SK-N-SH treated with all-trans-retinoic acid at 6 μM for 48 hours (cell line): ENCODE measurements around the gene NXPE2.

Source experiments
- ATAC-seq: fragments of 200-7000 bp; cut with Tn5 transposase; 3 replicates; pipeline ENCODE4 v1.9.1; 2020; ENCODE audit warnings: mild to moderate bottlenecking, moderate library complexity
- ARNTL ChIP-seq: fragments of 450-650 bp; formaldehyde crosslinking; IDR thresholded peaks from 2 replicates; pipeline ENCODE4 v1.5.0; 2020; ENCODE audit warnings: low read depth, mild to moderate bottlenecking, moderate library complexity, borderline replicate concordance
- BACH2 ChIP-seq: fragments of 250-450 bp; sonication (Bioruptor Pico); IDR thresholded peaks from 2 replicates; pipeline ENCODE4 v1.9.0; 2021; ENCODE audit warnings: mild to moderate bottlenecking, borderline replicate concordance
- CSDC2 ChIP-seq: fragments of 250-450 bp; sonication (Bioruptor Pico); IDR thresholded peaks from 2 replicates; pipeline ENCODE4 v1.5.0; 2020; ENCODE audit warnings: mild to moderate bottlenecking, moderate library complexity
- ESRRG ChIP-seq: fragments of 250-450 bp; sonication (Bioruptor Pico); IDR thresholded peaks from 2 replicates; pipeline ENCODE4 v1.6.1; 2021; ENCODE audit warnings: mild to moderate bottlenecking
- GLIS3 ChIP-seq: fragments of 250-450 bp; sonication (Bioruptor Pico); IDR thresholded peaks from 2 replicates; pipeline ENCODE4 v1.5.0; 2020; ENCODE audit warnings: mild to moderate bottlenecking, moderate library complexity
- ISL1 ChIP-seq: fragments of 250-450 bp; sonication (Bioruptor Pico); IDR thresholded peaks from 2 replicates; pipeline ENCODE4 v2.1.2; 2022; ENCODE audit warnings: mild to moderate bottlenecking, moderate library complexity
- OSR1 ChIP-seq: fragments of 250-450 bp; sonication (Bioruptor Pico); IDR thresholded peaks from 2 replicates; pipeline ENCODE4 v1.8.0; 2022; ENCODE audit warnings: moderate library complexity, mild to moderate bottlenecking, inconsistent platforms
- PPARA ChIP-seq: fragments of 250-450 bp; sonication (Bioruptor Pico); IDR thresholded peaks from 2 replicates; pipeline ENCODE4 v1.5.0; 2020; ENCODE audit warnings: mild to moderate bottlenecking, borderline replicate concordance
- RARB ChIP-seq: fragments of 250-450 bp; sonication (Bioruptor Pico); IDR thresholded peaks from 2 replicates; pipeline ENCODE4 v1.8.0; 2021; ENCODE audit warnings: mild to moderate bottlenecking, moderate library complexity
- SNAI2 ChIP-seq: fragments of 250-450 bp; sonication (Bioruptor Pico); IDR thresholded peaks from 2 replicates; pipeline ENCODE4 v1.5.0; 2020; ENCODE audit warnings: mild to moderate bottlenecking, moderate library complexity
- TCF4 ChIP-seq: fragments of 250-450 bp; sonication (Bioruptor Pico); IDR thresholded peaks from 2 replicates; pipeline ENCODE4 v1.8.0; 2021; ENCODE audit warnings: mild to moderate bottlenecking, moderate library complexity, borderline replicate concordance
- TOX ChIP-seq: fragments of 250-450 bp; sonication (Bioruptor Pico); IDR thresholded peaks from 2 replicates; pipeline ENCODE4 v1.8.0; 2021; ENCODE audit warnings: mild to moderate bottlenecking, moderate library complexity, borderline replicate concordance
- ZC3H10 ChIP-seq: fragments of 250-450 bp; sonication (Bioruptor Pico); IDR thresholded peaks from 2 replicates; pipeline ENCODE4 v1.5.1; 2021; ENCODE audit warnings: mild to moderate bottlenecking, moderate library complexity
- ZFP3 ChIP-seq: fragments of 250-450 bp; sonication (Bioruptor Pico); IDR thresholded peaks from 2 replicates; pipeline ENCODE4 v1.5.0; 2020; ENCODE audit warnings: mild to moderate bottlenecking, moderate library complexity
- ZFP30 ChIP-seq: fragments of 450-650 bp; formaldehyde crosslinking; IDR thresholded peaks from 2 replicates; pipeline ENCODE4 v1.5.0; 2022; ENCODE audit warnings: mild to moderate bottlenecking, moderate library complexity
- ZNF565 ChIP-seq: fragments of 450-650 bp; formaldehyde crosslinking; conservative IDR thresholded peaks from 2 replicates; pipeline ENCODE4 v1.5.0; 2020; ENCODE audit warnings: low read depth, mild to moderate bottlenecking, moderate library complexity
- ZNF70 ChIP-seq: fragments of 450-650 bp; formaldehyde crosslinking; IDR thresholded peaks from 2 replicates; pipeline ENCODE4 v1.5.0; 2020; ENCODE audit warnings: mild to moderate bottlenecking, moderate library complexity
- ZNF8 ChIP-seq: fragments of 450-650 bp; formaldehyde crosslinking; IDR thresholded peaks from 2 replicates; pipeline ENCODE4 v1.5.0; 2020; ENCODE audit warnings: mild to moderate bottlenecking, moderate library complexity
- TF ChIP-seq, protein P1 (sequence below): fragments of 250-450 bp; sonication (Bioruptor Pico); IDR thresholded peaks from 2 replicates; pipeline ENCODE4 v1.8.0; 2021; ENCODE audit warnings: low read depth, mild to moderate bottlenecking, moderate library complexity, borderline replicate concordance
- TF ChIP-seq, protein P2 (sequence below): fragments of 250-450 bp; sonication (Bioruptor Pico); IDR thresholded peaks from 2 replicates; pipeline ENCODE4 v1.5.0; 2020; ENCODE audit warnings: mild to moderate bottlenecking, moderate library complexity
- TF ChIP-seq, protein P3 (sequence below): fragments of 250-450 bp; sonication (Bioruptor Pico); IDR thresholded peaks from 2 replicates; pipeline ENCODE4 v1.5.1; 2021; ENCODE audit warnings: mild to moderate bottlenecking, moderate library complexity
- TF ChIP-seq, protein P4 (sequence below): fragments of 250-450 bp; sonication (Bioruptor Pico); IDR thresholded peaks from 2 replicates; pipeline ENCODE4 v1.8.0; 2020; ENCODE audit warnings: mild to moderate bottlenecking, moderate library complexity, borderline replicate concordance

NXPE2 gene

DNA sequence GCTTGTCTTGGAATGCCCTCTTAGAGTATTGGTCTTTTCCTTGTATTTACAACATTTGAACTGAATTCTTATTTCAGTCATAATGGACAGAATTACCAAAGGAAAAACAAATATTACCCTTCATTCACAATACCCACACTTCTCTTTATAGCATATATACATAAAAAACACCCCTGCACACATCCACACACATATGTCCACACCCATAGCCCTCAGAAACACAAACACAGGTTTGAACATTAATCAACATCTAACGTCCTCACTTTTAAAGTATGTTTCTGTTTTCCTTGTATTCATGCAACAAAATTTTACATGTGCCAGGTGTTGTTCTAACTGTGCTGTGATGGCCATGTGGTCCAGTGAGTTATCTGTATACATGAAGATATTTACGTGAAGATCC, 11.6 kb upstream of the NXPE2 start:
- no peak for TF ChIP-seq ZNF565 (CRISPR knock-in tag)
- no peak for TF ChIP-seq ISL1 (CRISPR knock-in tag)
- no peak for ATAC-seq

DNA sequence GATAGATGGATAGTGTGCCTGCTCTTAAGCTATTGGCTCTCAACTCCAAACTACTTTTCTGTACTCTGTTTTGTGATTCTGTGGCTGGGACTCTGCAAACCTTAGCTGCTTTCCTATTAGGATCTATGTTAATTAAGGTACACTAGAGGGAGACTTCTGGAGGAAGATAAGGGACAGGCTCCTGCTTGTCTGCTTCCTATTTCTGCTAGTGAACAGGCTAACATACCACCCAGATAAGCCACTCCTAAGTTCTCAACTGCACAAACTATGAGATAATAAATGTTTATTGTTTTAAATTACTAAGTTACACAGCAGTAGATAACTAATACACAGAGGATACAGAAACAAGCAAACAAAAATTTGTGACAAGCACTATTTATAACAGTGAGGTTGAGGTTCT, 10.2 kb upstream of the NXPE2 start:
- ATAC-seq: no peak
- TF ChIP-seq RARB (CRISPR knock-in tag) (no peak), TOX (CRISPR knock-in tag) (no peak), ZC3H10 (no peak), TCF4 (CRISPR knock-in tag) (no peak)
- TF ChIP-seq, protein P1, sequence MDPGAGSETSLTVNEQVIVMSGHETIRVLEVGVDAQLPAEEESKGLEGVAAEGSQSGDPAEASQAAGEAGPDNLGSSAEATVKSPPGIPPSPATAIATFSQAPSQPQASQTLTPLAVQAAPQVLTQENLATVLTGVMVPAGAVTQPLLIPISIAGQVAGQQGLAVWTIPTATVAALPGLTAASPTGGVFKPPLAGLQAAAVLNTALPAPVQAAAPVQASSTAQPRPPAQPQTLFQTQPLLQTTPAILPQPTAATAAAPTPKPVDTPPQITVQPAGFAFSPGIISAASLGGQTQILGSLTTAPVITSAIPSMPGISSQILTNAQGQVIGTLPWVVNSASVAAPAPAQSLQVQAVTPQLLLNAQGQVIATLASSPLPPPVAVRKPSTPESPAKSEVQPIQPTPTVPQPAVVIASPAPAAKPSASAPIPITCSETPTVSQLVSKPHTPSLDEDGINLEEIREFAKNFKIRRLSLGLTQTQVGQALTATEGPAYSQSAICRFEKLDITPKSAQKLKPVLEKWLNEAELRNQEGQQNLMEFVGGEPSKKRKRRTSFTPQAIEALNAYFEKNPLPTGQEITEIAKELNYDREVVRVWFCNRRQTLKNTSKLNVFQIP (CRISPR knock-in tag): no peak

DNA sequence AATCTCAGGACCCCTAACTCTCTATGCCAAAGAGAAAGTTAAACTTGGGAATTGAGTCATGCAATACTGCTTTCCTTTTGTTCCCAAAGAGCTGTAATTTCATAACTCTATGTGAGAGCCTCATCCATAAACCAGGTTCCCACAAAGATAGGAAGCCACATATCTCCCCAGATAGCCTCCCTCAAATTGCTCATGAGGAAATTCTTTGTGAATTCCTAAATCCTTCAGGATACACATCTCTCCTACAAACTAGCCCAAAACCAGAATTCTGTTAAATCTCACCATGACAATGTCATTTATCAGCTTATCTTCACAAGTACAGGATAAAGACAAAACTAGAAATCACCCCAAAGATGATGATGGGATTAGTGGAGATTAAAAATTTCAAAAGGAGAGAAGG, 4.7 kb upstream of the NXPE2 start:
- no peak for ATAC-seq
- TF ChIP-seq ZC3H10 (no peak), PPARA (CRISPR knock-in tag) (no peak), TCF4 (CRISPR knock-in tag) (no peak), ARNTL (no peak), BACH2 (CRISPR knock-in tag) (no peak), ZFP3 (no peak), ESRRG (CRISPR knock-in tag) (no peak), ZNF8 (CRISPR knock-in tag) (no peak), ZNF565 (CRISPR knock-in tag) (no peak), ZNF70 (no peak), RARB (CRISPR knock-in tag) (no peak), SNAI2 (no peak), TOX (CRISPR knock-in tag) (no peak), OSR1 (CRISPR knock-in tag) (no peak), CSDC2 (CRISPR knock-in tag) (no peak)
- TF ChIP-seq, protein P2, sequence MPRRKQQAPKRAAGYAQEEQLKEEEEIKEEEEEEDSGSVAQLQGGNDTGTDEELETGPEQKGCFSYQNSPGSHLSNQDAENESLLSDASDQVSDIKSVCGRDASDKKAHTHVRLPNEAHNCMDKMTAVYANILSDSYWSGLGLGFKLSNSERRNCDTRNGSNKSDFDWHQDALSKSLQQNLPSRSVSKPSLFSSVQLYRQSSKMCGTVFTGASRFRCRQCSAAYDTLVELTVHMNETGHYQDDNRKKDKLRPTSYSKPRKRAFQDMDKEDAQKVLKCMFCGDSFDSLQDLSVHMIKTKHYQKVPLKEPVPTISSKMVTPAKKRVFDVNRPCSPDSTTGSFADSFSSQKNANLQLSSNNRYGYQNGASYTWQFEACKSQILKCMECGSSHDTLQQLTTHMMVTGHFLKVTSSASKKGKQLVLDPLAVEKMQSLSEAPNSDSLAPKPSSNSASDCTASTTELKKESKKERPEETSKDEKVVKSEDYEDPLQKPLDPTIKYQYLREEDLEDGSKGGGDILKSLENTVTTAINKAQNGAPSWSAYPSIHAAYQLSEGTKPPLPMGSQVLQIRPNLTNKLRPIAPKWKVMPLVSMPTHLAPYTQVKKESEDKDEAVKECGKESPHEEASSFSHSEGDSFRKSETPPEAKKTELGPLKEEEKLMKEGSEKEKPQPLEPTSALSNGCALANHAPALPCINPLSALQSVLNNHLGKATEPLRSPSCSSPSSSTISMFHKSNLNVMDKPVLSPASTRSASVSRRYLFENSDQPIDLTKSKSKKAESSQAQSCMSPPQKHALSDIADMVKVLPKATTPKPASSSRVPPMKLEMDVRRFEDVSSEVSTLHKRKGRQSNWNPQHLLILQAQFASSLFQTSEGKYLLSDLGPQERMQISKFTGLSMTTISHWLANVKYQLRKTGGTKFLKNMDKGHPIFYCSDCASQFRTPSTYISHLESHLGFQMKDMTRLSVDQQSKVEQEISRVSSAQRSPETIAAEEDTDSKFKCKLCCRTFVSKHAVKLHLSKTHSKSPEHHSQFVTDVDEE: no peak
- TF ChIP-seq, protein P3, sequence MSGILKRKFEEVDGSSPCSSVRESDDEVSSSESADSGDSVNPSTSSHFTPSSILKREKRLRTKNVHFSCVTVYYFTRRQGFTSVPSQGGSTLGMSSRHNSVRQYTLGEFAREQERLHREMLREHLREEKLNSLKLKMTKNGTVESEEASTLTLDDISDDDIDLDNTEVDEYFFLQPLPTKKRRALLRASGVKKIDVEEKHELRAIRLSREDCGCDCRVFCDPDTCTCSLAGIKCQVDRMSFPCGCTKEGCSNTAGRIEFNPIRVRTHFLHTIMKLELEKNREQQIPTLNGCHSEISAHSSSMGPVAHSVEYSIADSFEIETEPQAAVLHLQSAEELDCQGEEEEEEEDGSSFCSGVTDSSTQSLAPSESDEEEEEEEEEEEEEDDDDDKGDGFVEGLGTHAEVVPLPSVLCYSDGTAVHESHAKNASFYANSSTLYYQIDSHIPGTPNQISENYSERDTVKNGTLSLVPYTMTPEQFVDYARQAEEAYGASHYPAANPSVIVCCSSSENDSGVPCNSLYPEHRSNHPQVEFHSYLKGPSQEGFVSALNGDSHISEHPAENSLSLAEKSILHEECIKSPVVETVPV (CRISPR knock-in tag): no peak
- TF ChIP-seq, all 23 proteins: peak for 0

DNA sequence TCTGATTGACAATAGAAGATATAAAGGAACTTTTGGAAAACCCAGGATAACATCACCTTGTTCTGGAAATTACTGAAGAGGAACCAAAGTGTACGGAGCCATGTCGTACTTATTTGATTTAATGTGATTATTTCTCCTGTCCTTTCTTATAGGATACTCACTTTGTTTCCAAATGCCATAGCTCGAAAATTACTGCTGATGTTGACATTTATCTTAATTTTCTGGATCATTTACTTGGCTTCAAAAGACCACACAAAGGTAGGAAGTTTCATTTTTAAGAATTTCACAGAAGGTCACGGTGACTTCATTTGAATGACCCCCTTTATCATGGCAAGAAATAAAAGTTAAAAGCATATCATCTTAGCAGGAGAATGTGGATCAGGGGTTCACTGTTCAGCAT, 1.2 kb downstream of the NXPE2 start:
- TF ChIP-seq ESRRG (CRISPR knock-in tag) (no peak), BACH2 (CRISPR knock-in tag) (no peak), ZFP3 (no peak), GLIS3 (CRISPR knock-in tag) (no peak)
- TF ChIP-seq, all 23 proteins: peak for 0
- ATAC-seq: no peak

DNA sequence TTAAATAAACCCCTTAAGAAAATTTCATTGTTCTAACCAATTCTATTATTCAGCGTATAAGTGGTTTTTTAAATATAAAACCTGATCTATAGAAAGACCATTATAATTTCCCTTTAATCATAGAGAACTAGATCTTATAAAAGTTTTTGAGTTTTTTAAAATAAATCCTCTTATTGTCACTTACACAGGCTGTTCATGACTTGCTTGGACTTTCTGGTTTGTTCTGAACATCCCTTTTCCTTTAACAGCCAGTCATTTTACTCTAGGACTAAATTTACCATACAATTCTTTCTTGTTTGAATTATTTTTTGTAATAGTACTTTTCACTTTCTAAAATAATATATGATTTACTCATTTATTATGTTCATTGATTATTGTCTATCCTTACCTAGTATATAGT, 4.7 kb downstream of the NXPE2 start:
- ATAC-seq: no peak
- TF ChIP-seq ZFP30: no peak
- TF ChIP-seq CSDC2 (CRISPR knock-in tag): no peak
- TF ChIP-seq ZNF565 (CRISPR knock-in tag): no peak
- no peak for TF ChIP-seq RARB (CRISPR knock-in tag)
- TF ChIP-seq, protein P4, sequence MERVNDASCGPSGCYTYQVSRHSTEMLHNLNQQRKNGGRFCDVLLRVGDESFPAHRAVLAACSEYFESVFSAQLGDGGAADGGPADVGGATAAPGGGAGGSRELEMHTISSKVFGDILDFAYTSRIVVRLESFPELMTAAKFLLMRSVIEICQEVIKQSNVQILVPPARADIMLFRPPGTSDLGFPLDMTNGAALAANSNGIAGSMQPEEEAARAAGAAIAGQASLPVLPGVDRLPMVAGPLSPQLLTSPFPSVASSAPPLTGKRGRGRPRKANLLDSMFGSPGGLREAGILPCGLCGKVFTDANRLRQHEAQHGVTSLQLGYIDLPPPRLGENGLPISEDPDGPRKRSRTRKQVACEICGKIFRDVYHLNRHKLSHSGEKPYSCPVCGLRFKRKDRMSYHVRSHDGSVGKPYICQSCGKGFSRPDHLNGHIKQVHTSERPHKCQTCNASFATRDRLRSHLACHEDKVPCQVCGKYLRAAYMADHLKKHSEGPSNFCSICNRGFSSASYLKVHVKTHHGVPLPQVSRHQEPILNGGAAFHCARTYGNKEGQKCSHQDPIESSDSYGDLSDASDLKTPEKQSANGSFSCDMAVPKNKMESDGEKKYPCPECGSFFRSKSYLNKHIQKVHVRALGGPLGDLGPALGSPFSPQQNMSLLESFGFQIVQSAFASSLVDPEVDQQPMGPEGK (CRISPR knock-in tag): no peak
- no peak for TF ChIP-seq ARNTL
- TF ChIP-seq, protein P2: no peak
- no peak for TF ChIP-seq TOX (CRISPR knock-in tag)
- TF ChIP-seq SNAI2: no peak
- no peak for TF ChIP-seq ZFP3
- no peak for TF ChIP-seq ZC3H10
- no peak for TF ChIP-seq ESRRG (CRISPR knock-in tag)
- TF ChIP-seq ZNF8 (CRISPR knock-in tag): no peak
- no peak for TF ChIP-seq ZNF70
- TF ChIP-seq, protein P1 (CRISPR knock-in tag): no peak
